ENCODE results near the gene WASL.
"Not testable (repeated sequence)": the region's sequence is repeated elsewhere in the genome, so short reads cannot be mapped to it uniquely, and the experiment has no call there.

Gene WASL

GRCh38 chr7:123732413-123733091 lies 16.3 kb downstream of the WASL start:
- no peak for DNase-seq (ENCODE audit: low spot score)

GRCh38 chr7:123729218-123729578 lies 19.6 kb downstream of the WASL start:
- no peak for DNase-seq (ENCODE audit: low spot score)

DNA sequence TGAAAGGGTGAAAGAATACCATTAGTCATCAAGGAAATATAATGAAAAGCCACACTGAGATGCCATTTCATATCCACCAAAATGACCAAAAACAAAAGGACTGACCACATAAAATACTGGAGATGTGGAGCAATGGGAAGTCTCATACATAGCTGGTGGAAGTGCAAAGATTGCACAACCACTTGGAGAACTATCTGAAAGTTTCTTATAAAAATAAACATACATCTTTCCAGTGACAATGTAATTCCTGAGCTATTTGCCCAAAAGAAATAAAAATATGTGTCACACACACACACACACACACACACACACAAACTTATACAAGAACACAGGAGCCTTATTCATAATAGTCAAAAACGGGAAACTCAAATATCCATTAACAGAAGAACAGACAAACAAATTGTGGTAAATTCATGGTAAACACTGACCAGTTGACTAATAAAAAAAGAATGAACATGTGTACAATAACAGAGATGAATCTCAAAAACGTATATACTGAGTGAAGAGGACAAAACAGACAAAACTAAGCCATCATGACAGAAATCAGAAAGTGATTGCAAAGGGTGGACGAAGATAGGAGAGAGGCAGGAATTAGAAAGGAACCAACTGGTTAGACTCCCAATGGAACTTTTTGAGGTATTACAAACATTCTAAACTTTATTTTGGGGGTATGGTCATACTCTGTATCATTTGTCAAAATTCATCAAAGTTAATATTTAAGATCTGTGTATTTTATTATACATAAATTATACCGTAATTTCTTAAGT lies 21.5 kb downstream of the WASL start:
- no peak for DNase-seq (ENCODE audit: low spot score)

DNA sequence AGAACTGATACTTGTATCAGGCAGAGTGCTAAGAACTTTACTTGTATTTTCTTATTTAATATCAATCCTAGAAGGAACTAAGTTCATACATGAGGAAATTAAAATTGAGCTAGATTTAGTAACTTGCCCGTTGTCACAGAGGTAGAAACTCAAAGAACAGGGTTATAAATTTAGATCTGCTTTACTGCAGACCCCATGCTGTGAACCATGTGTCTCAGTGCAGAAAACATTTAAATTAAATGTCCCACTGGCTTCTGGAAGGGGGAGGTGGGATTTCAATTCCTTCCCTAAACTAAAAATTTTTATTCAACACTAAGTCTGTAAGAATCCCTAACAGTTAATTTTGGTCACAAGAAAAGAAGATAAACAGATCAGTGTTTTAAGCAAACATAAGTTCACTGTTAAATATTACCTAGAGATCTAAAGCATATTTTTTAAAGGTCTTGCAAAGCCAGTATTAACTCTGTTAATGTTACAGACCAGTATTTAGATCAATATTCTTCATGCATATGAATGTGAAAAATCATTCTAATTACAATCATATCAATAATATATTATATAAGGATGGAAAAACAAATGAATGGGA lies 23.1 kb downstream of the WASL start:
- no peak for DNase-seq (ENCODE audit: low spot score)

- DNase-seq (ENCODE audit: low spot score): no peak
Observed at GRCh38 chr7:123724817-123725253, 24.0 kb downstream of the WASL start.

DNA sequence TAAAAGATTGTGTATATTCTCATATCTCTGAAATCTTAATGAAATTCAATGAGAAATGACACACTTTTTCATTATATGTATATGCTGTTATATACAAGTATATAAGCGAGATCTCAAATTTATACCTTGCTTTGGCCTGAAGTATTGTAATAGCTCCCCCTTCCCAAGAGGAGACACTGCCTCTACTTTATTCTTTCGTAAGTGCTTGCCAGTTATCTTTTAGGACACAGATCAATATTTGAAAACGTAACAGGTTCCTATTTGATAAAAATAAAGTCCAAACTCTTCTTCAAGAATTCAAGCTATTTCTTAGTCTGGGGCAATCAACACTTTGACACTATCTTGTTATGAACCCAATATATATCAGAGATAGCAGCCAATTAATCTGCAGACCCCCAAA lies 24.9 kb downstream of the WASL start:
- no peak for DNase-seq (ENCODE audit: low spot score)

DNA sequence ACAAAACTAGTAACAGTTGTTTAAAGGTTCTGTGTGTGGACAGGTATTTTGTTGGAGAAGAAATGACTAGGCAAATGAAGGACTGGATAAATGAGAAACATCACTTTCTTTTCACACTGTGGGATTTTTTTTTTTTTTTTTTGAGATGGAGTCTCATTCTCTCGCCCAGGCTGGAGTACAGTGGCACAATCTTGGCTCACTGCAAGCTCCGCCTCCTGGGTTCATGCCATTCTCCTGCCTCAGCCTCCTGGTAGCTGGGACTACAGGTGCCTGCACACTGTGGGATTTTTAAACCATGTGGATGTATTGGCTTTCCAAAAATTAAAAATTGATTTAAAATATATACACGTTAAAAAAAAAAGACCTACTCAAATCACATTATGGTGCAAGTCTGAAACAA lies 28.3 kb downstream of the WASL start:
- DNase-seq (ENCODE audit: low spot score): not testable (repeated sequence)

- DNase-seq (ENCODE audit: low spot score): no peak
Observed at GRCh38 chr7:123719197-123719721, 29.5 kb downstream of the WASL start.

GRCh38 chr7:123718773-123719172 lies 30.0 kb downstream of the WASL start:
- DNase-seq (ENCODE audit: low spot score): no peak

DNA sequence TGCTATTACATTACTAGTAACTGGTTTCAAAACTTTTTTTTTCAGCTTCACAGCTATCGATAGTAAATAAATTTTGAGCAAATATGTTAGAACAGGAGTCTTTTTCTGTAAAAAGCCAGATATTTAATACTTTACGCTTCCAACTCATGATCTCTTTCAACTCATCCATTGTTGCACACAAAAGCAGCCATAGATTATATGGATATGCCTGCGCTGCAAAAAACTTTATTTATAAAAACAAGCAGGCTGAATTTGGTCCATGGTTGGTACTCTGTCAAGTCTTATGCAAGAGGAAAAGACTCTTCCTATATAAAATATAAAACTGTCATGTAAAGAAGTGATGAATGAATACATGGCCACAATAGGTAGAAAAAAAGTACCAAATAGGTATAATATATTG lies 31.1 kb downstream of the WASL start:
- DNase-seq (ENCODE audit: low spot score): no peak

GRCh38 chr7:123716877-123717276 lies 31.9 kb downstream of the WASL start:
- no peak for DNase-seq (ENCODE audit: low spot score)

DNA sequence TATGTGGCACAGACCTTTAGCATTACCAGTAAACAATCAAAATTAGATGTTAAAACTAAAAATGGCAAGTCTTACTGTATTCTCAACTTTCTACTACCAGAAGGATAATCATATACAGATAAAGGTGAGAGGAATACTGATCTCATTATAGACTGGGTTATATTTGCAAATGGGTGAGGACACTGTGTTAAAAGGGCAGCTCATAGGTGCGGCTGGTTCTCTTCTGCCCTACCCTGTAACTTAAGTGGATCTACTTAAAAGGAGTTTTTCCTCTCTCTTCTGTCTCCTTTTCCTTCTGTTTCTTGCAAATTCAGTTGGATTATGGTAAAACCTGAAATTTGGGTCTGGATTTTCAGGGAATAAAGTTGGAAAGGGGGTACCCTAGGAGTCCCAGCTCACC lies 33.0 kb downstream of the WASL start:
- DNase-seq (ENCODE audit: low spot score): no peak

DNA sequence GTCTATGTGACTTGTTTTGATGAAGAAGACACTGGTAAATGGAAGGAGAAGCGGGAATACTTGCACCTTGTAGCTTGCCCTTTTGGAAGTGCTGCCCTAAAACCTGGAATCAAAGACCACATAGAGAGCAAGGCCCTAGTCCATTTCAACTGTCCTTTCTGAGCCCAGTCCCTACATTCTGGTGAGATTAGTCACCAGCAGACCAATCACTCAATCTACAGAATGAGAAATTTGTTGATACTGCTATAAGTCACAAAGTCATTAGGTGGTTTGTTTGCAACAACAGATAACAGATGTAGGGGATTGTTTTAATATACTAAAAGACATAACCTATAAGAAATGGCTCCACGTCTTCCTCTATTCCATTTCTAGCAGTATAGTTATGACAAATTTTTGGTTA lies 33.6 kb downstream of the WASL start:
- no peak for DNase-seq (ENCODE audit: low spot score)

- DNase-seq (ENCODE audit: low spot score): no peak
Observed at GRCh38 chr7:123714296-123715080, 34.3 kb downstream of the WASL start.

- DNase-seq (ENCODE audit: low spot score): no peak
Observed at GRCh38 chr7:123712619-123713018, 36.2 kb downstream of the WASL start.

DNA sequence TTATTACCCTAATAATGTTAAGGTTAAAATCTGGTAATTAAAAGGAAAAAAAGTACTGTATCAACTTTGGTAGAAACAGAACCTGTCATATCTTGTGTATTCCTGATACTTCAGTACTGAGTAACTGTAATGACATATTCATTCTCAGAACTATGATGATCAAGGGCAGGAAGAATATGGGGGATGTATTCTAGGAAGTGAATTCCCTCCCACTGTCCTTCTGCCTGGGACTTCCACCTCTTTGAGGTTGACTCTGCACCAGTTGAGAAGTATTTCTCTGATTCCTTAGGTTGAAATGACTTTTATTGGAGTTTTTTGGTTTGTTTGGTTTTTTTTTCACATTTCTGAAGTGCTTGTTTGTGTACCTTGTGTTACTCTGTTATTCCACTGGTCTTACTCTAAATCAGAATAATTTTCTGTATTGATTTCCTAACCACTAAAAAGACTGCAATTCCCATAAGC lies 36.9 kb downstream of the WASL start:
- DNase-seq (ENCODE audit: low spot score): no peak

DNA sequence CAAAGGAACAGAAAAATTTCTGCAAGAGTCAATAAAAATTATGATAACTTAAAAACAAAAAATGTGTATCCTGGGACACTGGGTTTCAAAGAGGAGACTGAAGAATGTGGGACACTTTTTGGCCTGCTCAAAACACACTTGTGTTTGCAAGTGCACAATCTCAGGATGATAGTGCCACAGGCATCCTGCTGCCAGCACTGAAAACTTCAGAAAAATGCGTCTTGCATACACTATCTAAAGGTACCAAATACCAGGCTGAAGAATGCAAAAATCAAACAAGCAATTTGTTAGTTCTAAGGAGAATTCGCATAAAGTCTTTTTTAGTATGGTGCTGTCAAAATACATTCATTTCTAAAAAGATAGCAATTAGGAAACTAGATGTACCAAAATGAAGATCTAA lies 38.1 kb downstream of the WASL start:
- DNase-seq (ENCODE audit: low spot score): no peak

DNA sequence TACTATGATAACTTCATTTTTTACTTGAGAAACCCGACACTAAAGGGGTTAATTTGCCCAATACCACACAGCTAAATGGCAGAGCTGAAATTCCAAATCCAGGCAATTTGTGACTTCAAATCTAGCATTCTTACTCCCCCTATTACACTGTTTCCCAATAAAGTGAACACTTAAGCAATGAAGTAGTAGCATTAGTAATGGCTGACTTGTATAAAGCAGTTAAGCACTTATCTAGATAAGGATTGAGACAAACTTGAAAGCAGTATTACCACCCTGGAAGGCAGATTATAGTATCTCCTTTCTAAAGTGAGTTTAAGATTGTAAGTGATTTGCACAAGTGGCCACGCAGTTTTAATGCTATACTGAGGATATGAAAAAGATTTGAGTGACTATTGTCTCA lies 39.3 kb downstream of the WASL start:
- DNase-seq (ENCODE audit: low spot score): no peak

DNA sequence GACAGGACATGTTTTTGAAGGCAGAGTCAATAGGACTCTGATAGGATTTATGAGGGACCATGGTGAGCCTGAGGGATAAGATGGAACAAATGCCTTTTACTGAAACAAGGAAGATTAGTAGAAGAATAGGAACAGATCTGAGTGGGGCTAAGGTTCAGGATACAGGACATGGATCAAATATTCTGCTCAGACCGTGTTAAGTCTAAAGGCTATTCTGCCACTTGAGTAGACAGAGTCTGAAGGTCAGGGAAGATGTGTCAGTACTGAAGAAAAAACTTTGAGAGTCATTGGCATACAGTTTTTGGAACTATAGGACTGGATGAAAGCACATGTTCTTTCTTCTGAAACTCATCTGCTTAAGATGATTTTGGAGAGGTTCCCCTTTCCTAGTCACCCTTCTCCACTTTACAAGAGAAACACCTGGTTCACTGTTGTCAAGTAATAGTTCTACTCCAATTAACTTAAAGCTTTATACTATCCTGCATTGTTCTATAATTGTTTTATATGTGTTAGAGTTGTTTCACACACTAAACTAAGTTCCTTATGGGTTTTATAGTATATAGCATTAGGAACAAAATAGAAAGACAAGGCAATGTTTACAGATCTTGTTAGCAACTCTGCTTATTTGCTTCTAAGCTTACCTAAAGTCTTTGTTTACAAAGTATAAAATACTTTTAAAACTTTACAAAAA lies 43.4 kb downstream of the WASL start:
- DNase-seq (ENCODE audit: low spot score): no peak

GRCh38 chr7:123695944-123696677 lies 52.7 kb downstream of the WASL start:
- DNase-seq (ENCODE audit: low spot score): no peak

DNA sequence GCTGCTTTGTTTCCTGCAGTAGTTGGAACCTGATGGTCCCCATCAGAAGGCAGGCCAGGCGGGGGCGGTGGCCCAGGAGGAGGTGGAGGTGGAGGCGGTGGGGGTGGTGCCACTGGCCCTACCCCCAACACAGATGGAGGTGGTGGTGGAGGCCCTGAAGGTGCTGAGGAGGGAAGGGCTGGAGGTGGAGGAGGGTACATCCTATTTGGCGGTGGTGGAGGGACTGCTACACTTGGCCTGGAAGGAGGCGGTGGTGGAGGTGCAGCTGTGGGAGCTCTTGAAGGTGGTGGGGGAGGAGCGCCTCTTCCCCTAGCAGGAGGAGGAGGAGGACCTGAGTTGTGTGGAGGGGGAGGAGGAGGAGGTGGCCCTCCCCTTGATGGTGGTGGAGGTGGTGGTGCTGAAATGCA lies 56.3 kb downstream of the WASL start:
- peak; percentile 25 for DNase-seq (ENCODE audit: low spot score)

All from iPS-NIHi11 (cell line).